Fibroblast of pulmonary artery (primary cell): Measurements from ENCODE around the gene APOA4.
A peak's percentile ranks its signal among the peaks of the same experiment; 100 is the strongest.

Experiments
- DNase-seq: peaks from one replicate; pipeline ENCODE4 v3.0.0-alpha.2; 2010; ENCODE audit warnings: low read depth
- H3K4me3 ChIP-seq: replicated peaks from 2 replicates; pipeline ENCODE4 v1.5.1; 2011; ENCODE audit warnings: low read depth, mild to moderate bottlenecking, control low read depth, low read length, moderate library complexity
- TF ChIP-seq, protein P1 (sequence below): IDR thresholded peaks from 2 replicates; pipeline ENCODE4 v1.5.1; 2011; ENCODE audit warnings: mild to moderate bottlenecking, control low read depth, low read length, inconsistent platforms; ENCODE audit errors: missing control alignments

APOA4 gene

DNA sequence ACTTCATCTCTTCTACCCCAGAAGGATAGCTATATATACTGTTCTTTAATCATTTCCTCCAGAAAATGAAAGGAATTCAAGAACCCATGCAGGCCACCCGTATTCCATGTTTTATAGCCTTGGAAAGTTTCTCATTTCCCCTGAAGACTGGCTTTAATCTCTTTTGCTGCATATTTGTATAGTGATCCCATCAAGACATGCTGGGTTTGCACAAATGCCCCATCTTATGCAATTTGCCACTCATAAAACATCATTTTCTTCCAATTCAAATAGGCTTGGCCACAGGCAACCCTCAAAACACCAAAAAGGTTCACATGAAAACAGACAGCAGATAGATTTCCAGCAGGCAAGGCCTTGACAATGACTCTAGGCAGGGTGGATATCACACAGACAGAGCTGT is 42.6 kb upstream of the APOA4 start:
- TF ChIP-seq, protein P1, sequence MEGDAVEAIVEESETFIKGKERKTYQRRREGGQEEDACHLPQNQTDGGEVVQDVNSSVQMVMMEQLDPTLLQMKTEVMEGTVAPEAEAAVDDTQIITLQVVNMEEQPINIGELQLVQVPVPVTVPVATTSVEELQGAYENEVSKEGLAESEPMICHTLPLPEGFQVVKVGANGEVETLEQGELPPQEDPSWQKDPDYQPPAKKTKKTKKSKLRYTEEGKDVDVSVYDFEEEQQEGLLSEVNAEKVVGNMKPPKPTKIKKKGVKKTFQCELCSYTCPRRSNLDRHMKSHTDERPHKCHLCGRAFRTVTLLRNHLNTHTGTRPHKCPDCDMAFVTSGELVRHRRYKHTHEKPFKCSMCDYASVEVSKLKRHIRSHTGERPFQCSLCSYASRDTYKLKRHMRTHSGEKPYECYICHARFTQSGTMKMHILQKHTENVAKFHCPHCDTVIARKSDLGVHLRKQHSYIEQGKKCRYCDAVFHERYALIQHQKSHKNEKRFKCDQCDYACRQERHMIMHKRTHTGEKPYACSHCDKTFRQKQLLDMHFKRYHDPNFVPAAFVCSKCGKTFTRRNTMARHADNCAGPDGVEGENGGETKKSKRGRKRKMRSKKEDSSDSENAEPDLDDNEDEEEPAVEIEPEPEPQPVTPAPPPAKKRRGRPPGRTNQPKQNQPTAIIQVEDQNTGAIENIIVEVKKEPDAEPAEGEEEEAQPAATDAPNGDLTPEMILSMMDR, result no peak
- DNase-seq, result peak; percentile 39

DNA sequence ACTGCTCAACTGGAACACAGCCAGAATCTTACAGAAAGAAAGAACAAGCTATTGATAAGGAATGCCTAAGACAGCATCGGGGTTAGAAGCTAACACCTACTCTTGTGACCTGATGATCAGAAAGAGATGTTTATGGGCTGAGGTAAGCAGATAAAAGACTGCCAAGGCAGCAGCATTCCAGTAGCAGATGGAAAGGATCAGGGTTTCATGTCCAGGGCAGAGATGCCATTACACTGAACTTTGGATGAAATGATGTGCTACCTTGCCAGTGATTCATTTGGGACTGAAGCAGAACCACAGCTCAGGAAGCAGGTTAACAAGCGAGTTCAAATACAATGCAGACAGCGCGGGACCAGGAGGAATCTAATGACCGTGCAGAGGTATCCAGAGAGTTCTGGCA is 41.4 kb upstream of the APOA4 start:
- H3K4me3 ChIP-seq, result no peak overlapping the region
- no peak for DNase-seq
- TF ChIP-seq, protein P1, result no peak

More for the DNA sequence above, 42.6 kb upstream of the APOA4 start:
- no peak overlapping the region for H3K4me3 ChIP-seq

DNA sequence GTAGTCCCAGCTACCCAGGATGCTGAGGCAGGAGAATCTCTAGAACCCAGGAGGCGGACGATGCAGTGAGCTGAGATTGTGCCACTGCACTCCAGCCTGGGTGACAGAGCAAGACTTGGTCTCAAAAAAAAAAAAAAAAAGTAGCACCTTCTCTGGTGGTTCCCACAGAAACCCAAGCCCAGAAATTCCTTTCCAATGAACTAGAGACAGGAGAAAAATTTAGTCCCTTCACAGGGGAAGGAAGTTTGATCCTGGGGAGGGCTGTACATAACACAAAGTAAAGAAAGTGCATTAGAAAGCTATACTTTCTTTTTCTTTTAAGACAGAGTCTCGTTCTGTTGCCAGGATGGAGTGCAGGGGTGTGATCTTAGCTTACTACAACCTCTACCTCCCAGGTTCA is 39.8 kb upstream of the APOA4 start:
- H3K4me3 ChIP-seq, result no peak overlapping the region
- TF ChIP-seq, protein P1, result no peak
- DNase-seq, result no peak

DNA sequence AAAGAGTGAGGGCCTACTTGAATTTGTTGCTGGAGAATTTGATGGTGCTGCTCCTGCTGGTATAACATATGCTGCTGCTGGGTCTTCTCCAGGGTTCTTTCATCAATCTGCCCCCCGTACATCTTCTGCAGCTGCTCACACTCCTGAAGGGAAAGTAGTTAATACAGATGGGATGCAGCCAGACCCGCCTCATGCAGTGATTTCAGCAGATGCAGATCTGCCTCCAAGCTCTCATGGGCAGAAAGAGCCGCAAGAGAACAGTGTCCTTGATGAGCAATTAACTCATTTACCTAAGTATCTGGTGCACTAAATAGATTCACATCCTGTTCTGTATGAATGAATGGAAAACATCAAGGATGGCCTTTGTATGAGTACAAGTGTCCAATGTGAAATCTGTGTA is 39.1 kb upstream of the APOA4 start:
- DNase-seq, result no peak
- no peak overlapping the region for H3K4me3 ChIP-seq
- TF ChIP-seq, protein P1, result no peak

DNA sequence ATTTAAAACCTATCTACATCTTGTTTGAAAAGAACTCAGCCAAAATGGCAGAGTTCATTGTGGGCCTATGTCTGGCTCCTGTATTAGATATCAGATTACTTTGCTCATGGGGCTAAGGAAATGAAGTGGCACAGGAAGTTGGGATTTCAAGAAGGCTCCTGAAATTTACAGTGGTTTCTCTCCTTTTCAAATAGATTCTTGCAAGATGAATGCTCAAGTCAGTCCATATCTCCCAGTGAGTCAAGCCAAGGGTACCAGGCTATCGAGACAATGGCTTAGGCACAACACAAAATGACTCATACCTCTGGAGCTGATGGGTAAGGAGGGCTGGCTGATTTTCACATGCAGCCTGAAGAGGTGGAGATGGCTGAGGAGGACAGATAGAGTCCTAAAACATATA is 38.4 kb upstream of the APOA4 start:
- no peak overlapping the region for H3K4me3 ChIP-seq
- TF ChIP-seq, protein P1, result no peak
- DNase-seq, result peak; percentile 79

DNA sequence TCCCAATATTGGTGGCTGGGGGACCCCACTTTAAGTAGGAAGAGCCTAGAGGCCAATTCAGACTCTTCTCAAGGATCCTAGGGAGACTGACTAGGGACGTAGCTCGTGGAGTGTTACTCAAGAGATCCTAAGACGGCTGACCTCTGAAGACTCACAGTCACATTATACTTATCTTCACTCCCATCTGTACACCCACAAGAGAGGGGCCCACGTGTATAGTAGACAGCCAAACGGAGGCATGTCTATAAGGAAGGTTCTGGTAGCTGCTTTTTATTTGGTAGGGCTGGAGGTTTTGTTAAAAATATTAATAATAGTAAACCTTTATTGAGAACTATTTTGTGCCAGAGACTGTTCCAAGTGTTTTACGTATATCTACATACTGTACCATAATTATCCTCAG is 37.2 kb upstream of the APOA4 start:
- TF ChIP-seq, protein P1, result no peak
- DNase-seq, result no peak
- no peak overlapping the region for H3K4me3 ChIP-seq

DNA sequence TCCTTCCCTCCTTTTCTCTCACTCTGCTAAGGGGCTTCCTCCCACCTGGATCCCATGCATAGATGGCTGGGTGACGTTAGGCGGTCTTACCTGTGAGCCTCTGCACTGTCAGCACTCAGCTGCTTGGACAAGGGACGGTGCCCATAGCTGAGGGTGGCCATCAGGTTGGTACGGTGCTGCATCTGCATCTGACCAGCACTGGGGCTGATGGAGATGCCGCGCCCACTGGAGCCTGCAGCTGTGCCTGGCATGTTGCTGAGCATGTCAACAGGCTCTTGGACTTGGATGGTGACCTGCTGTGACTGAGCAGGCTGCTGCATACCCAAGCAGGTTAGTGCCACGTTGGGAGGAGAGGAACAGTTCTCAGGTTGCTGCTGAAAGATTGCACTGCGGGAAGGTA is 36.1 kb upstream of the APOA4 start:
- no peak for DNase-seq
- TF ChIP-seq, protein P1, result no peak
- H3K4me3 ChIP-seq, result no peak overlapping the region
